Keratinocyte (primary cell): ENCODE data around the gene GNPAT. TPM values are rescaled to one million over a fixed set of nuclear protein-coding genes. Genes with fewer than 3 reads are reported as not detected.

Experiments used
- DNase-seq: peaks from one replicate; pipeline ENCODE4 v3.0.0-alpha.2; 2011; ENCODE audit warnings: low read depth, missing footprints, low spot score
- FAIRE-seq: peaks from 2 replicates; lab custom pipeline; 2011; peaks lifted over from hg19 to GRCh38; lab: Jason Lieb, UNC
- H2AFZ ChIP-seq: 2 replicates; pipeline ENCODE4 v1.6.0; 2012; ENCODE audit warnings: low read length, control low read depth, inconsistent platforms; ENCODE audit not compliant: control insufficient read depth
- H3K27ac ChIP-seq: 2 replicates; pipeline ENCODE4 v1.5.1; 2011; ENCODE audit warnings: low read length; ENCODE audit not compliant: control insufficient read depth, insufficient read depth
- H3K27me3 ChIP-seq: 3 replicates; pipeline ENCODE4 v1.6.0; 2011; ENCODE audit warnings: low read length; ENCODE audit not compliant: control insufficient read depth, insufficient read depth; ENCODE audit errors: extremely low read depth
- H3K36me3 ChIP-seq, 2 experiments: 2 replicates in 1 of 2; 3 replicates in 1 of 2; pipeline ENCODE4 v1.5.1; 2011; ENCODE audit warnings: low read length in 2 of 2, mild to moderate bottlenecking in 1 of 2; ENCODE audit not compliant: control insufficient read depth in 2 of 2, insufficient read depth in 2 of 2; ENCODE audit errors: extremely low read depth in 1 of 2
- H3K4me1 ChIP-seq: 3 replicates; pipeline ENCODE4 v1.5.1; 2011; ENCODE audit warnings: low read length; ENCODE audit not compliant: control insufficient read depth, insufficient read depth; ENCODE audit errors: extremely low read depth
- H3K4me2 ChIP-seq: 3 replicates; pipeline ENCODE4 v1.6.0; 2011; ENCODE audit warnings: low read depth, low read length; ENCODE audit not compliant: control insufficient read depth, insufficient read depth; ENCODE audit errors: extremely low read depth
- H3K4me3 ChIP-seq, 3 experiments: fragments of 200-600 bp in 1 of 3; sonication (generic) in 1 of 3; 2 replicates in 2 of 3; 3 replicates in 1 of 3; pipeline ENCODE4 v1.5.1; 2011 to 2016; ENCODE audit warnings: low read length in 3 of 3, mild to moderate bottlenecking in 3 of 3, control low read depth in 2 of 3, inconsistent platforms in 1 of 3, low read depth in 1 of 3, mixed read lengths in 1 of 3, mixed run types in 1 of 3, moderate library complexity in 1 of 3; ENCODE audit not compliant: control insufficient read depth in 2 of 3, insufficient read depth in 2 of 3; ENCODE audit errors: extremely low read depth in 1 of 3
- H3K79me2 ChIP-seq: 2 replicates; pipeline ENCODE4 v1.6.0; 2012; ENCODE audit warnings: low read length; ENCODE audit not compliant: control insufficient read depth, insufficient read depth
- H3K9ac ChIP-seq: 3 replicates; pipeline ENCODE4 v1.6.0; 2011; ENCODE audit warnings: low read length; ENCODE audit not compliant: control insufficient read depth, insufficient read depth; ENCODE audit errors: extremely low read depth
- H3K9me1 ChIP-seq: 3 replicates; pipeline ENCODE4 v1.6.0; 2011; ENCODE audit warnings: low read length; ENCODE audit not compliant: control insufficient read depth, insufficient read depth; ENCODE audit errors: extremely low read depth
- H3K9me3 ChIP-seq: 2 replicates; pipeline ENCODE4 v1.5.1; 2012; ENCODE audit warnings: low read depth, low read length; ENCODE audit not compliant: control insufficient read depth
- H4K20me1 ChIP-seq: 3 replicates; pipeline ENCODE4 v1.6.0; 2011; ENCODE audit warnings: low read length; ENCODE audit not compliant: control insufficient read depth, insufficient read depth; ENCODE audit errors: extremely low read depth
- EZH2 ChIP-seq: IDR thresholded peaks from one replicate; pipeline ENCODE4 v1.6.1; 2012; ENCODE audit warnings: inconsistent platforms, mild to moderate bottlenecking, low read length, moderate library complexity
- dilution Hi-C: fragments of 300-500 bp; cut with MboI; formaldehyde crosslinking; loops from one replicate; pipeline ENCODE4 v1.7.0; 2020; ENCODE audit warnings: low sequenced_read_pairs; ENCODE audit not compliant: extremely low pct_ligation_motif_present
- polyA plus RNA-seq, 5 experiments: library from polyadenylated mRNA; depleted of rRNA in 3 of 5; stranded (reverse) in 3 of 5; stranded (forward) in 1 of 5; unstranded in 1 of 5; fragments of >200 nt; gene quantifications; 1 replicate in 1 of 5; 2 replicates in 3 of 5; 3 replicates in 1 of 5; pipeline versions ENCODE4 v1.2.1 to v1.2.3, GENCODE V29; 2011 to 2012; ENCODE audit warnings: missing spikeins in 2 of 5, low read depth in 1 of 5, low replicate concordance in 1 of 5
- TF ChIP-seq, protein P1 (sequence below), 3 experiments: IDR thresholded peaks in 1 of 3; conservative IDR thresholded peaks in 1 of 3; optimal IDR thresholded peaks in 1 of 3; 2 replicates in 2 of 3; 3 replicates in 1 of 3; pipeline versions ENCODE3 to v1.5.1; 2011; ENCODE audit warnings: low read length in 3 of 3, mild to moderate bottlenecking in 3 of 3, moderate library complexity in 2 of 3, control low read depth in 1 of 3, inconsistent platforms in 1 of 3; ENCODE audit not compliant: insufficient read depth in 2 of 3; ENCODE audit errors: extremely low read depth in 1 of 3

GNPAT gene
- polyA plus RNA-seq, 1 donor (not counting 4 experiments of a cell fraction or from before 2014, with no cell fraction given) = 39.9 TPM

- Histone ChIP-seq H4K20me1 (no peaks in the 10 kb centered on the region), H3K27me3 (no peaks in the 10 kb centered on the region), H3K4me3 (no peak overlapping the region), H3K4me1 (no peaks in the 10 kb centered on the region), H3K9ac (no peak overlapping the region), H3K79me2 (no peaks in the 10 kb centered on the region), H3K27ac (no peak overlapping the region), H3K9me1 (no peaks in the 10 kb centered on the region), H3K4me2 (no peak overlapping the region), H3K9me3 (no peaks in the 10 kb centered on the region), H2AFZ (no peak overlapping the region), H3K36me3 (peaks cover 18 to 24% of the 10 kb centered on the region in 2 experiments)
- dilution Hi-C loops = no loop called here
- DNase-seq = no peak
- FAIRE-seq = no peak
- TF ChIP-seq, protein P1, sequence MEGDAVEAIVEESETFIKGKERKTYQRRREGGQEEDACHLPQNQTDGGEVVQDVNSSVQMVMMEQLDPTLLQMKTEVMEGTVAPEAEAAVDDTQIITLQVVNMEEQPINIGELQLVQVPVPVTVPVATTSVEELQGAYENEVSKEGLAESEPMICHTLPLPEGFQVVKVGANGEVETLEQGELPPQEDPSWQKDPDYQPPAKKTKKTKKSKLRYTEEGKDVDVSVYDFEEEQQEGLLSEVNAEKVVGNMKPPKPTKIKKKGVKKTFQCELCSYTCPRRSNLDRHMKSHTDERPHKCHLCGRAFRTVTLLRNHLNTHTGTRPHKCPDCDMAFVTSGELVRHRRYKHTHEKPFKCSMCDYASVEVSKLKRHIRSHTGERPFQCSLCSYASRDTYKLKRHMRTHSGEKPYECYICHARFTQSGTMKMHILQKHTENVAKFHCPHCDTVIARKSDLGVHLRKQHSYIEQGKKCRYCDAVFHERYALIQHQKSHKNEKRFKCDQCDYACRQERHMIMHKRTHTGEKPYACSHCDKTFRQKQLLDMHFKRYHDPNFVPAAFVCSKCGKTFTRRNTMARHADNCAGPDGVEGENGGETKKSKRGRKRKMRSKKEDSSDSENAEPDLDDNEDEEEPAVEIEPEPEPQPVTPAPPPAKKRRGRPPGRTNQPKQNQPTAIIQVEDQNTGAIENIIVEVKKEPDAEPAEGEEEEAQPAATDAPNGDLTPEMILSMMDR (optimal IDR thresholded peaks at IDR 0.05 in 1 of 3, IDR thresholded peaks at IDR 0.05 in 1 of 3, conservative IDR thresholded peaks at IDR 0.05 in 1 of 3; ENCODE audit: extremely low read depth in 1 of 3, insufficient read depth in 2 of 3, low read length in 3 of 3) = no peak
- no peak for TF ChIP-seq EZH2
These were observed 31.2 kb downstream of the GNPAT start for GRCh38 chr1:231272173-231272572.

GRCh38 chr1:231272880-231273279, 31.9 kb downstream of the GNPAT start:
- Histone ChIP-seq H3K4me3 (no peak overlapping the region), H3K36me3 (peaks cover 13 to 20% of the 10 kb centered on the region in 2 experiments), H3K79me2 (no peaks in the 10 kb centered on the region), H3K9me3 (no peaks in the 10 kb centered on the region), H2AFZ (no peak overlapping the region), H3K27ac (no peak overlapping the region), H3K4me1 (no peaks in the 10 kb centered on the region), H3K4me2 (no peak overlapping the region), H3K9ac (no peak overlapping the region), H3K9me1 (no peaks in the 10 kb centered on the region), H4K20me1 (no peaks in the 10 kb centered on the region), H3K27me3 (no peaks in the 10 kb centered on the region)
- DNase-seq (no peak), FAIRE-seq (no peak)
- TF ChIP-seq EZH2 = no peak
- TF ChIP-seq, protein P1 (optimal IDR thresholded peaks at IDR 0.05 in 1 of 3, IDR thresholded peaks at IDR 0.05 in 1 of 3, conservative IDR thresholded peaks at IDR 0.05 in 1 of 3; ENCODE audit: extremely low read depth in 1 of 3, insufficient read depth in 2 of 3, low read length in 3 of 3) = no peak
- dilution Hi-C loops = no loop called here
